Liver (tissue), 9 donors: Measurements from ENCODE around the gene KIAA1217. TPM values are rescaled to one million over a fixed set of nuclear protein-coding genes. Genes with fewer than 3 reads are reported as not detected.

Experiments
- DNase-seq: peaks from one replicate; pipeline ENCODE4 v3.0.0-alpha.2; 2017; ENCODE audit warnings: low spot score
- H3K27ac ChIP-seq, 2 donors: one replicate each; pipeline ENCODE4 v1.7.0; 2013; ENCODE audit warnings: inconsistent platforms in 2 of 2, low read length in 2 of 2, control low read depth in 1 of 2, low read depth in 1 of 2, mild to moderate bottlenecking in 1 of 2
- H3K27me3 ChIP-seq, 4 donors: one replicate each; pipeline versions ENCODE4 v1.6.1 to v1.7.0; 2013; ENCODE audit warnings: low read length in 3 of 4, inconsistent platforms in 1 of 4, mild to moderate bottlenecking in 1 of 4, moderate library complexity in 1 of 4; ENCODE audit not compliant: control insufficient read depth in 4 of 4, insufficient read depth in 4 of 4
- H3K36me3 ChIP-seq, 4 donors: one replicate each; pipeline versions ENCODE4 v1.6.1 to v1.7.0; 2013; ENCODE audit warnings: low read length in 3 of 4, mild to moderate bottlenecking in 3 of 4, low read depth in 1 of 4, moderate library complexity in 1 of 4; ENCODE audit not compliant: control insufficient read depth in 4 of 4, insufficient read depth in 3 of 4
- H3K4me1 ChIP-seq, 4 donors: one replicate each; pipeline versions ENCODE4 v1.6.1 to v1.7.0; 2013; ENCODE audit warnings: low read length in 3 of 4, mild to moderate bottlenecking in 3 of 4, moderate library complexity in 1 of 4; ENCODE audit not compliant: control insufficient read depth in 4 of 4, insufficient read depth in 4 of 4
- H3K4me3 ChIP-seq, 3 donors: one replicate each; pipeline versions ENCODE4 v1.6.1 to v1.7.0; 2013; ENCODE audit warnings: low read length in 3 of 3, control low read depth in 1 of 3, low read depth in 1 of 3, mild to moderate bottlenecking in 1 of 3
- H3K9ac ChIP-seq, 2 donors: one replicate each; pipeline ENCODE4 v1.7.0; 2013; ENCODE audit warnings: low read length in 2 of 2, mild to moderate bottlenecking in 2 of 2, moderate library complexity in 2 of 2, control low read depth in 1 of 2, low read depth in 1 of 2
- H3K9me3 ChIP-seq, 4 donors: one replicate each; pipeline versions ENCODE4 v1.6.1 to v1.7.0; 2013; ENCODE audit warnings: low read length in 3 of 4; ENCODE audit not compliant: control insufficient read depth in 4 of 4
- ATF3 ChIP-seq: IDR thresholded peaks from 2 replicates; pipeline ENCODE4 v1.6.1; 2016; ENCODE audit warnings: antibody characterized with exemption
- CTCF ChIP-seq: fragments of 150-350 bp; IDR thresholded peaks from 2 replicates; pipeline ENCODE4 v1.5.1; 2017; ENCODE audit warnings: improper control_type of control experiment, low read depth, low read length; ENCODE audit not compliant: missing input control
- FOXA1 ChIP-seq: IDR thresholded peaks from 2 replicates; pipeline ENCODE4 v1.6.1; 2016; ENCODE audit warnings: antibody characterized with exemption
- FOXA2 ChIP-seq: IDR thresholded peaks from 2 replicates; pipeline ENCODE4 v1.6.1; 2016; ENCODE audit warnings: antibody characterized with exemption
- GABPA ChIP-seq, 2 donors: IDR thresholded peaks in 1 of 2; conservative IDR thresholded peaks in 1 of 2; 2 replicates each; pipeline ENCODE4 v1.6.1; 2016; ENCODE audit warnings: antibody characterized with exemption in 2 of 2, mild to moderate bottlenecking in 1 of 2, moderate library complexity in 1 of 2
- HNF4G ChIP-seq: IDR thresholded peaks from 2 replicates; pipeline ENCODE4 v1.6.1; 2016; ENCODE audit warnings: antibody characterized with exemption
- JUND ChIP-seq, 2 donors: IDR thresholded peaks; 2 replicates each; pipeline ENCODE4 v1.6.1; 2016; ENCODE audit warnings: antibody characterized with exemption in 2 of 2
- NR2F2 ChIP-seq: IDR thresholded peaks from 2 replicates; pipeline ENCODE4 v1.6.1; 2016; ENCODE audit warnings: antibody characterized with exemption
- RAD21 ChIP-seq, 2 donors: IDR thresholded peaks; 2 replicates each; pipeline ENCODE4 v1.6.1; 2016; ENCODE audit warnings: antibody characterized with exemption in 2 of 2, mild to moderate bottlenecking in 2 of 2
- RXRA ChIP-seq, 2 donors: IDR thresholded peaks; 2 replicates each; pipeline ENCODE4 v1.6.1; 2017 to 2018; ENCODE audit warnings: antibody characterized with exemption in 2 of 2, mild to moderate bottlenecking in 1 of 2
- SP1 ChIP-seq: IDR thresholded peaks from 2 replicates; pipeline ENCODE4 v1.6.1; 2018; ENCODE audit warnings: antibody characterized with exemption, mild to moderate bottlenecking
- ZBTB33 ChIP-seq: IDR thresholded peaks from 2 replicates; pipeline ENCODE4 v1.6.1; 2016; ENCODE audit warnings: antibody characterized with exemption
- WGBS: extraction: QIAGEN DNeasy Blood & Tissue Kit; methylation state at CpG from one replicate; pipeline ENCODE4 v1.1.7; 2013; 5-methylcytosine and 5-hydroxymethylcytosine counted together
- polyA plus RNA-seq, 2 donors: library from polyadenylated mRNA; stranded (reverse) in 1 of 2; unstranded in 1 of 2; fragments of 200-250 nt in 1 of 2; fragments of >200 nt in 1 of 2; fragmentation: Nextera tagmentation in 1 of 2; extraction: Ambion mirVana in 1 of 2; gene quantifications; one replicate each; pipeline versions ENCODE4 v1.2.1 to v1.2.3, GENCODE V29; 2013 to 2015
- total RNA-seq, 2 donors: library from RNA; depleted of rRNA; stranded (reverse); fragments of >200 nt; gene quantifications; one replicate each; pipeline ENCODE4 v1.2.3, GENCODE V29; 2014
- donor health status: healthy.
- donor health status: healthy.
- donor health status: healthy.
- donor health status: healthy.
- donor health status: healthy.

The KIAA1217 gene
- total and polyA plus RNA-seq, 4 donors, result 4.5 to 12.8 (median 6.8) TPM

- no peak for TF ChIP-seq ZBTB33
Observed at GRCh38 chr10:24209432-24209771, 464 bp downstream of the KIAA1217 start (continued).

GRCh38 chr10:24209946-24210491 is 1.1 kb downstream of the KIAA1217 start:
- Histone ChIP-seq H3K4me1 (peaks cover 0 to 18% (median 11%) of the 10 kb centered on the region in 4 donors), H3K9me3 (no peaks in the 10 kb centered on the region), H3K27me3 (no peaks in the 10 kb centered on the region), H3K36me3 (no peaks in the 10 kb centered on the region), H3K4me3 (peak overlapping the region in 1 of 3 donors; percentile 63), H3K9ac (no peak overlapping the region), H3K27ac (peak overlapping the region in 1 of 2 donors; percentile 79)
- TF ChIP-seq RXRA (IDR thresholded peaks at IDR 0.05) (no peak), HNF4G (no peak), CTCF (no peak), NR2F2 (no peak), FOXA2 (no peak), ATF3 (no peak), FOXA1 (no peak), RAD21 (IDR thresholded peaks at IDR 0.05) (no peak), JUND (IDR thresholded peaks at IDR 0.05) (no peak)
- no peak for DNase-seq
- WGBS, result 49% methylated on average over 12 of the region's 12 CpGs

- Histone ChIP-seq H3K9ac (no peak overlapping the region), H3K4me1 (peaks cover 0 to 18% (median 11%) of the 10 kb centered on the region in 4 donors), H3K27me3 (no peaks in the 10 kb centered on the region), H3K36me3 (no peaks in the 10 kb centered on the region), H3K9me3 (no peaks in the 10 kb centered on the region), H3K27ac (no peak overlapping the region), H3K4me3 (no peak overlapping the region)
- 82% methylated on average over 2 of the region's 2 CpGs for WGBS
- no peak for DNase-seq
- TF ChIP-seq RAD21 (IDR thresholded peaks at IDR 0.05) (no peak), JUND (IDR thresholded peaks at IDR 0.05) (no peak), GABPA (IDR thresholded peaks at IDR 0.05 in 1 of 2, conservative IDR thresholded peaks at IDR 0.05 in 1 of 2) (no peak), ATF3 (no peak), FOXA2 (no peak), SP1 (no peak), ZBTB33 (no peak)
Observed at GRCh38 chr10:24210501-24210900, 1.6 kb downstream of the KIAA1217 start.
